ENCODE data around the gene IRAK1.

IRAK1 gene

GRCh38 chrX:154040307-154040756, 20.6 kb upstream of the IRAK1 start:
- DNase-seq, result peak; percentile 45 to 58

GRCh38 chrX:154039577-154039976, 19.9 kb upstream of the IRAK1 start:
- DNase-seq, result no peak

- DNase-seq, result no peak
Measured at GRCh38 chrX:154038656-154039055, 19.0 kb upstream of the IRAK1 start.

GRCh38 chrX:154037754-154038153, 18.1 kb upstream of the IRAK1 start:
- DNase-seq, result no peak

GRCh38 chrX:154036513-154036912, 16.8 kb upstream of the IRAK1 start:
- DNase-seq, result no peak

GRCh38 chrX:154033848-154034247, 14.1 kb upstream of the IRAK1 start:
- DNase-seq, result no peak

GRCh38 chrX:154032653-154033052, 13.0 kb upstream of the IRAK1 start:
- DNase-seq, result no peak

GRCh38 chrX:154032160-154032559, 12.5 kb upstream of the IRAK1 start:
- no peak for DNase-seq

- no peak for DNase-seq
Measured at GRCh38 chrX:154030715-154031305, 11.1 kb upstream of the IRAK1 start.

GRCh38 chrX:154030266-154030665, 10.6 kb upstream of the IRAK1 start:
- no peak for DNase-seq

- no peak for DNase-seq
Measured at GRCh38 chrX:154029439-154029838, 9.7 kb upstream of the IRAK1 start.

GRCh38 chrX:154028502-154029184, 8.9 kb upstream of the IRAK1 start:
- DNase-seq, result no peak

GRCh38 chrX:154027986-154028385, 8.3 kb upstream of the IRAK1 start:
- no peak for DNase-seq

GRCh38 chrX:154027022-154027402, 7.3 kb upstream of the IRAK1 start:
- DNase-seq, result no peak

GRCh38 chrX:154026136-154027021, 6.7 kb upstream of the IRAK1 start:
- DNase-seq, result no peak

- no peak for DNase-seq
Measured at GRCh38 chrX:154025230-154025629, 5.5 kb upstream of the IRAK1 start.

- no peak for DNase-seq
Measured at GRCh38 chrX:154024271-154024670, 4.6 kb upstream of the IRAK1 start.

GRCh38 chrX:154023276-154024000, 3.7 kb upstream of the IRAK1 start:
- DNase-seq, result no peak

GRCh38 chrX:154022108-154022507, 2.4 kb upstream of the IRAK1 start:
- DNase-seq, result no peak

- no peak for DNase-seq
Measured at GRCh38 chrX:154021131-154021611, 1.5 kb upstream of the IRAK1 start.

- DNase-seq, result peak in 1 of 2 experiments; percentile 52
Measured at GRCh38 chrX:154020536-154021115, 924 bp upstream of the IRAK1 start.

GRCh38 chrX:154019061-154019621, 561 bp downstream of the IRAK1 start:
- no peak for DNase-seq
